HepG2 (cell line): ENCODE data around the gene NATD1. TPM values are rescaled to one million over a fixed set of nuclear protein-coding genes. Genes with fewer than 3 reads are reported as not detected.
A peak's percentile ranks its signal among the peaks of the same experiment; 100 is the strongest.

Experiments
- ARID5B ChIP-seq: IDR thresholded peaks from 2 replicates; pipeline ENCODE4 v1.4.0; 2020; ENCODE audit warnings: mild to moderate bottlenecking, missing genetic modification reagents
- ESRRA ChIP-seq: sonication (generic); formaldehyde crosslinking; IDR thresholded peaks from 2 replicates; pipeline ENCODE4 v1.5.1; 2020; ENCODE audit warnings: mild to moderate bottlenecking, low read depth, missing genetic modification reagents
- FOXP1 ChIP-seq, 2 experiments: fragments of 450-650 bp in 1 of 2; IDR thresholded peaks; 2 replicates each; pipeline ENCODE4 v1.6.1; 2017 to 2018; ENCODE audit warnings: antibody characterized with exemption in 1 of 2
- HMGXB3 ChIP-seq: sonication (generic); formaldehyde crosslinking; IDR thresholded peaks from 2 replicates; pipeline ENCODE4 v1.4.0; 2020; ENCODE audit warnings: missing genetic modification reagents, borderline replicate concordance
- MAX ChIP-seq: IDR thresholded peaks from 2 replicates; pipeline ENCODE4 v1.6.1; 2012; ENCODE audit warnings: inconsistent platforms
- SIN3A ChIP-seq: IDR thresholded peaks from 2 replicates; pipeline ENCODE4 v1.6.1; 2011; ENCODE audit warnings: low read depth, mild to moderate bottlenecking, control low read depth, low read length, borderline replicate concordance
- SMAD9 ChIP-seq: sonication (generic); formaldehyde crosslinking; IDR thresholded peaks from 2 replicates; pipeline ENCODE4 v1.5.1; 2020; ENCODE audit warnings: mild to moderate bottlenecking, missing genetic modification reagents
- SOX6 ChIP-seq, 2 experiments: fragments of 450-650 bp in 1 of 2; sonication (generic) in 1 of 2; formaldehyde crosslinking in 1 of 2; IDR thresholded peaks; 2 replicates each; pipeline versions ENCODE4 v1.4.0 to v1.6.1; 2017 to 2020; ENCODE audit warnings: antibody characterized with exemption in 1 of 2, mild to moderate bottlenecking in 1 of 2, missing genetic modification reagents in 1 of 2
- USF2 ChIP-seq, 2 experiments: sonication (generic) in 1 of 2; formaldehyde crosslinking in 1 of 2; IDR thresholded peaks; 2 replicates each; pipeline versions ENCODE4 v1.5.1 to v1.6.1; 2011 to 2020; ENCODE audit warnings: borderline replicate concordance in 1 of 2, low read depth in 1 of 2, low read length in 1 of 2, mild to moderate bottlenecking in 1 of 2, missing genetic modification reagents in 1 of 2, moderate library complexity in 1 of 2
- ZFP91 ChIP-seq: sonication (generic); formaldehyde crosslinking; IDR thresholded peaks from 2 replicates; pipeline ENCODE4 v1.9.0; 2022; ENCODE audit warnings: missing genetic modification reagents, mild to moderate bottlenecking, borderline replicate concordance
- ZKSCAN8 ChIP-seq: IDR thresholded peaks from 2 replicates; pipeline ENCODE4 v1.6.1; 2016; ENCODE audit warnings: borderline replicate concordance, missing genetic modification reagents, missing compliant biosample characterization
- ZMYM3 ChIP-seq: sonication (generic); formaldehyde crosslinking; IDR thresholded peaks from 2 replicates; pipeline ENCODE4 v1.5.1; 2020; ENCODE audit warnings: mild to moderate bottlenecking, missing genetic modification reagents
- ZNF570 ChIP-seq: sonication (generic); formaldehyde crosslinking; IDR thresholded peaks from 2 replicates; pipeline ENCODE4 v1.4.0; 2020; ENCODE audit warnings: mild to moderate bottlenecking, missing genetic modification reagents, borderline replicate concordance
- ZNF790 ChIP-seq: sonication (generic); formaldehyde crosslinking; IDR thresholded peaks from 2 replicates; pipeline ENCODE4 v1.8.0; 2022; ENCODE audit warnings: missing genetic modification reagents, mild to moderate bottlenecking, borderline replicate concordance
- polyA plus RNA-seq, 8 experiments: library from polyadenylated mRNA; depleted of rRNA in 3 of 8; stranded (reverse) in 7 of 8; unstranded in 1 of 8; fragments of >200 nt; fragmentation: Illumina TruSeq in 4 of 8; extraction: Trizol in 4 of 8; gene quantifications; 2 replicates each; pipeline versions ENCODE4 v1.2.1 to v1.2.3, GENCODE V29; 2011 to 2016; ENCODE audit warnings: low read depth in 4 of 8, missing spikeins in 1 of 8, mixed read lengths in 1 of 8; ENCODE audit not compliant: insufficient read depth in 1 of 8
- total RNA-seq, 5 experiments: library from RNA; depleted of rRNA; stranded (reverse); fragments of >200 nt; fragmentation: Illumina TruSeq; extraction: Trizol; gene quantifications; 2 replicates each; pipeline ENCODE4 v1.2.3, GENCODE V29; 2016; ENCODE audit warnings: low read depth in 1 of 5

The NATD1 gene
- total and polyA plus RNA-seq, 2 of the 13 experiments (the other 11 are each of a cell fraction or from before 2014, with no cell fraction given) = 0.31 to 2.3 TPM

- TF ChIP-seq ZFP91 (peak; percentile 98; the same call in 1 of the 2 replicates), SIN3A (no peak), ESRRA (CRISPR knock-in tag) (no peak), SOX6 (IDR thresholded peaks at IDR 0.05) (no peak), SOX6 (CRISPR knock-in tag; IDR thresholded peaks at IDR 0.05) (peak; percentile 3; the same call in 1 of the 2 replicates), ARID5B (no peak), MAX (0 out of 2 replicates have a peak, but pooled peaks have one; percentile 2), FOXP1 (IDR thresholded peaks at IDR 0.05) (no peak), FOXP1 (CRISPR knock-in tag; IDR thresholded peaks at IDR 0.05) (no peak), ZKSCAN8 (CRISPR knock-in tag) (peak; percentile 98), ZNF570 (no peak), ZMYM3 (peak; percentile 95), SMAD9 (CRISPR knock-in tag) (no peak), USF2 (IDR thresholded peaks at IDR 0.05; ENCODE audit: low read depth, low read length) (no peak), USF2 (CRISPR knock-in tag; IDR thresholded peaks at IDR 0.05; ENCODE audit: borderline replicate concordance) (peak; percentile 71; the same call in 1 of the 2 replicates), ZNF790 (no peak), HMGXB3 (no peak)
Measured at GRCh38 chr17:21253646-21254441, 634 bp upstream of the NATD1 start (continued).
